T-helper 2 cell (primary cell): ENCODE measurements around the gene NSUN6.
A peak's percentile ranks its signal among the peaks of the same experiment; 100 is the strongest.
"Not testable (repeated sequence)": the region's sequence is repeated elsewhere in the genome, so short reads cannot be mapped to it uniquely, and the experiment has no call there.

ENCODE experiments used
- DNase-seq, 5 experiments: peaks; one replicate each; pipeline versions ENCODE4 v3.0.0 to v3.0.0-alpha.2; 2012 to 2022

Gene NSUN6

DNA sequence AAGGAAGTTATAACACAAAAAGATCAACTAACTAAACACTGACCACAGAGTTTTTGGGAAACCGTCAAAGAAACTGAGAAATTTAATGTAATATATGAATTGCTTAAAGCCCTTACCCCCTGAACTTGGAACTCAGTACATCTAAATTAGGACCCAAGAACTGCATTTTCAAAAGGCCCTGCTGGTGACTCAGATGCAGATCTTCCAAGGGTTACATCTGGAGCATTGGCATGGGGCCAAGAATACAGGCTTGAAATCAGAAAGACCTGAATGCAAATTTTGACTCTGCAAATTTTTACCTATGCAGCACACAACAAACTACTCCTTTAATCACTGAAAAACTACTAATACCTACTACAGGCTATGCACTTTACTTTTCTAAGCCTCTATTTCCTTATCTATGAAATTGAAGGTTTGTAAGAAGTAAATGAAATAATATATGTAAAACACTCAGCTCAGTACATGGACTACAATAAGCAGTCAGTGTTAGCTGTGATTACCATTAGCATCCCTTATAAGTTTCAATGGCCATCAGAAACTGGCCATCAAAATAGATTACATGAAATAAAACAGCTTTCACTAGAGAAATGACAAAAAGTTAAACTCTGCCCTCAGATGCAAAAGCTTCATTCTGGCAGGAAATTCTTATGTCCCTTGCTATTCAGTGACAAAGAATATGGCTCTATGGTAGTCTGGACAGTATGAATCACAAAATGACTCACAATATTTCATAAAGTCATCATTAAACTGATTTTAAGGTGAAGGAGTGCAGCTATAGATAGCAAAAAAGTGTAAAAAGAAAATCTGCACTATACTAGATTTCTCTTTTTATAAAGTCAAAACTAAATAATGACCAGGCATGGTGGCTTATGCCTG is 43.6 kb downstream of the NSUN6 start:
- peak in 1 of 5 experiments; percentile 19 for DNase-seq

DNA sequence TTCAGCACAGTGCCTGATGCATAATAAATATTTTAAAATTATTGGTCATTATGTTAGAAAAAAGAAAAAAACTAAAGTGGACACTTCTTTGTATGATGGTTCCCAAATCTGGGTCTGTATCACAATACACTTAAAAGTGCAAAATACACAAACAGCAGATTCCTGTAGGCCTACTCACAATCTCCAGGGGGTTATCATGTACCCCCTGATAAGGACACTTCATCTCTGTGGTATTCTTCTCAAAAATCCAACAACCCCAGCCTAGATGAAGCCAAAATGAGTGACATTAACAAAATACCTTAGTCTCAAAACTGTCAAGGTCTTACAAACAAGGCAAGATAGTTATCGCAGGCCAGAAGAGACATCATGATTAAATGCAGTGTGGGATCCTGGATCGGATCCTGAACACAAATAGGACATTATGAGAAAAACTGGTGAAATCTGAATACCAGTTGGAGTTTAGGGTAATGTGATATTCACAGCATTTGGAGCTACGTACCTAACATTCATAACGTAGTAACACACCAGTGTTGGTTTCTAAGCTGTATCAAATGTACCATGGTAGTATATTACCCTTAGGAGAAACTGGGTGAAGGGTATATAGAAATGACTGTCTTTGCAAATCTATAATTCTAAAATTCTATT is 45.2 kb downstream of the NSUN6 start:
- no peak for DNase-seq

DNA sequence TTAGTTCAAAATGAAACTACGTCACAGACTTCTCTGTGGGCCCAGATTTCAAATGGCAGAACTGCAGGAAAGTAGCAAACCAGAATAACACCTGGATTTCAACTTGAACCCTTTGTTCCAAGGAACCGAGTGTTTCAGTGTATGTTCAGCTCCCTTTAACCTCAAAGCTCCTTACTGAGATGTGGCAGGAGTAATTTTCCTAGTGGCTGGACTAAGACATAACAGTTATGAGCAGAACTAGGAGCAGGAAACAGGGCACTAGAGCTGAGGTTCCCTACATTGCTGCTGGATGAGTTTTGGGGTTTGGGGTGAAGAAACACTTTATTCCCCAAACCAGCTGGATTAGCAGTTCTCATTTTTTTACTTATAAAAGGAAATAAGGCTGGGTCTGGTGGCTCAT is 50.1 kb downstream of the NSUN6 start:
- no peak for DNase-seq

DNA sequence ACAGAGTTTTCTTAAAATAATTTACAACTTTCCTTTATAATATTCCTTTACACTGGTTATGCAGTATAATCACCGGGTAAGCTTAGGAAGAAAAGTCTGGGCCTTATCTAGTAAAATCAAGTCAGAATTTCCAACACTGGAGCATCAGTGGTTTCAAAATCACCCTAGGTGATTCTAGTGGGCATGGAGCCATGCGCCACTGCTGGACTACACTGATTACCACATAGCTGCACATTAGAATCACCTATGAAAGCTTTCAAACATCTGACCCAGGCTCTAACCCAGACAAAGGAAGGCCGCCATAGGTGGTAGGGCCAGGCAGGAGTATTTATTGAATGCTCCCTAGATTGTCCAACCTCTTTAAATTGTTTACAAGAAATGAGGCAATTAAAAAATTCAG is 52.0 kb downstream of the NSUN6 start:
- no peak for DNase-seq

DNA sequence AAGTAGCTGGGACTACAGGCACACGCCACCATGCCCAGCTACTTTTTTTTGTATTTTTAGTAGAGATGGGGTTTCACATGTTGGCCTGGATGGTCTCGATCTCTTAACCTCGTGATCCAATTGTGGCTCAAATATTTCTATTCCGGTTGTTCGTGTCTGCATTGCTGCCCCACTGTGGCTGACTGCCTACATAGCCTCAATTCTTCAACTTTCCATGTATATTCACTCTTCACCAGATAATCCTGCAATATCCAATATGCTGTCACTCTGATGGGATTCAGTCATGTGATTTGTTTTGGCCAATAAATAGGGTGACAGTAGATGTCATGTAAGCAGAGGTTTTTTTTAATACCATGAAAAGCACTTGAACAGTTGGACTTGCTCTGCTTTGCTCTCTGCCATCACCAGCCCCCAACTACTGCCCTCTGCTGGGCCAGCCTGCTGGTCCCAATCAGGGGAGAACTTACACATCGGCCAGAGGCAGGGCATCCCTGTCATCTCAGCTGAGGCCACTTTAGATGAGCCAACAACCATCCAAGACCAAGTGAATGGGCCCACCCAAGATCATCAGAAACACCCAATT is 56.7 kb downstream of the NSUN6 start:
- peak in 1 of 5 experiments; percentile 13 for DNase-seq

DNA sequence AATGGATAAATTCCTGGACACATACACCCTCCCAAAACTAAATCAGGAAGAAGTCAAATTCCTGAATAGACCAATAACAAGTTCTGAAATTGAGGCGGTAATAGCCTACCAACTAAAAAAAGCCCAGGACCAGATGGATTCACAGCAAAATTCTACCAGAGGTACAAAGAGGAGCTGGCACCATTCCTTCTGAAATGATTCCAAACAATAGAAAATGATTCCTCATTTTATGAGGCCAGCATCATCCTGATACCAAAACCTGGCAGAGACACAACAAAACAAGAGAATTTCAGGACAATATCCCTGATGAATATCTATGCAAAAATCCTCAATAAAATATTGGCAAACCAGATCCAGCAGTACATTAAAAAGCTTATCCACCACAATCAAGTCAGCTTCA is 60.2 kb downstream of the NSUN6 start:
- DNase-seq, result not testable (repeated sequence)

DNA sequence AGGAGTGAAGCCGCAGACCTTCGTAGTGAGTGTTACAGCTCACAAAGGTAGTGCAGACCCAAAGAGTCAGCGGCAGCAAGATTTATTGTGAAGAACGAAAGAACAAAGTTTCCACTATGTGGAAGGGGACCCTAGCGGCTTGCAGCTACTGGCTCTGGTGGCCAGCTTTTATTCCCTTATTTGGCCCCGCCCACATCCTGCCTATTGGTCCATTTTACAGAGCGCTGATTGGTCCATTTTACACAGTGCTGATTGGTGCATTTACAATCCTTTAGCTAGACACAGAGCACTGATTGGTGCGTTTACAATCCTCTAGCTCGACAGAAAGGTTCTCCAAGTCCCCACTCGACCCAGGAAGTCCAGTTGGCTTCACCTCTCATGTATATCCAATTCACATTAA is 64.8 kb downstream of the NSUN6 start:
- DNase-seq, result not testable (repeated sequence)

DNA sequence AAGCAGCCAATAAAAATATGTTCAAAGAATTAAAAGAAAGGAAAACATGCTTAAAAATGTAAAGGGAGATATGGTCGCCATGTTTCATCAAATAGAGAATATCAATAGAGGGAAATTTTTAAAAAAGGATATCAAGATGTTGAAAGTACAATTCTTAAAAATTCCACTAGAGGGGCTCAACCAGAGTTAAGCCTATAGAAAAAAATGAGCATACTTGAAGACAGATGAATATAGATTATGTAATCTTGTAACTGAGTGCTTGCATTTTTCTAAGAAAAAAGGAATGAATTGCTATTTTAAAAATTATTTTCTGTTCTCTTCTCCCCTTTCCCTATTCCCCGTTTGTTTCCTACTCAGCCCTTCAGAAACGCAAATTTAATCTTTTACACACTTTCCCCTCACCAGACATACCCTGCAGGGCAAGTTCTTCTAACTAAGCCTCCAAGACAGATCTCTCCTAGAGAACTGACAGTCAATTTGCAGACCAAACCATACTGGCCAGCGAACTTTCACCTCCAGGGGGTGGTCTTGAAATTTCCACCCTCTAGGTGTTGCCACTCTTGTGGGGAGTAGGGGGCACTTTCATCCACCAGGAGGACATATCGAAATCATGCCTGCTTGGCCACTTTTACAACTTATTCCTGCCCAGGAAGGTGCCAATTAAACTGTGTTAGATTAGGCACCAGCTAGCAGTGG is 67.7 kb downstream of the NSUN6 start:
- peak in 1 of 5 experiments; percentile 15 for DNase-seq

DNA sequence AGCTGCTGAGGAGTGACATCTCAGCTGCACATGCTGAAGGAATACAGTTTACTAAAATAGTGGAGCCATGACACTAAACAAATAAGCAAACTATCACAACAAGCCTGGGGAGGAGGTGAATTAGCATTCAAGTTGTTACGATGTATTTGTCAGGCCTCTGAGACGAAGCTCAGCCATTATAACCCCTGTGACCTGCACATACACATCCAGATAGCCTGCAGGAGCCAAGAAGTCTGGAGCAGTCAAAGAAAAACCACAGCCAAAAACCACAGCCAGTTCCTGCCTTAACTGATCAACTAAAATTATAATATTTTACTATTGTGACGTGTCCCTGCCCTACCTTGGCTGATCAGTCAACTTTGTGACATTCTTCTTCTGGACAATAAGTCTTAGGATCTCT is 68.6 kb downstream of the NSUN6 start:
- DNase-seq, result peak in 1 of 5 experiments; percentile 80

DNA sequence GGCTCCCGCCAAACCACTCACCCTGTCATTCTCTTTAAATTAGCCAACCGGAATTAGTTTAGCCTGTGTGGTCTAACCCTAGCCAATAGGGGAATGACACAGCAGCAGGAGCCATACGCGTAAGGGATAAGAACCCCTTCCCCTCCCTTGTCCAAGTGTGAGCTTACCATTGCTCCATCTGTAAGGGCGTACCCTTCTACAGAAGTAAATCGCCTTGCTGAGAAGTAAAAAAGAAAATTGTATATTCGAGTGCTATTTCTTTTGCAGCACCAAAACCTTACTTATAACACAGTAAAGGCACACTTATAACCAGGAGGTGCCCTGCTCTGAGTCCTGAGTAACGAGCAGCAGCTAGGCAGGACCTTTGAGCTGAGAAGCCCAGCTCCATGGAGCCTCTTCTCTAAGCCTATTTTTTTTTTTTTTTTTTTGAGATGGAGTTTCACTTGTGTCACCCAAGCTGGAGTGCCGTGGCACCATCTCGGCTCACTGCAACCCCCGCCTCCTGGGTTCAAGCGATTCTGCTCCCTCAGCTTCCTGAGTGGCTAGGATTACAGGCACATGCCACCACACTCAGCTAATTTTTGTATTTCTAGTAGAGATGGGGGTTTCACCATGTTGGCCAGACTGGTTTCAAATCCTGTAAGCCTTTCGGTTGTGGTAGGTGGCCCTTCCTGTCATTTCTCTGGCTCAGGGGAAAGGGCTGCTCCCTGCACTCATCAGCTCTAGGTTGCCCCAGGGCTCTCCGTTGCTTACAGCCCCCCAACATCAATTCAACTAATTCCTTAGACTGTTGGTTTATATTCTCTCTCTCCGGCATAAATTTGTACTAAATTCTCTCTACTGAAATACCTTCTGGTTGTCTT is 73.3 kb downstream of the NSUN6 start:
- DNase-seq, result no peak

DNA sequence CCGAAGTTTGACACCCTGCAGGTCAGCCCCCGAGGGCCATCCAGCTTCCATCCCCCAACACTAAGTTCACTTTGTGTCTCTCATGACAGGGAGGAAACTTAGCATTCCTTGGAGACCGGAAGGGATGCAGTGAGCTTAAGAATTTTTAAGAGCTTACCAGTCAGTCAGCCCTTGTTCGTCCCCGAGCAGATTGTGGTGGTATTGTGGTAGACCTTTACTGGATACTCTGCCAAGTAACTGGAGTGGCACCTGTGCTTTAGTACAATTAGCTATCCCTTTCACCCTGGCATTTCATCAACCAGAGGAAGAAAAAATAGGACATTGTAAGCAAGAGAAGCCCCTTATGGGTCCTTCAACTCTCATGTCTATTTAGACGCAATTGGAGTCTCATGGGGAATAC is 74.8 kb downstream of the NSUN6 start:
- no peak for DNase-seq

DNA sequence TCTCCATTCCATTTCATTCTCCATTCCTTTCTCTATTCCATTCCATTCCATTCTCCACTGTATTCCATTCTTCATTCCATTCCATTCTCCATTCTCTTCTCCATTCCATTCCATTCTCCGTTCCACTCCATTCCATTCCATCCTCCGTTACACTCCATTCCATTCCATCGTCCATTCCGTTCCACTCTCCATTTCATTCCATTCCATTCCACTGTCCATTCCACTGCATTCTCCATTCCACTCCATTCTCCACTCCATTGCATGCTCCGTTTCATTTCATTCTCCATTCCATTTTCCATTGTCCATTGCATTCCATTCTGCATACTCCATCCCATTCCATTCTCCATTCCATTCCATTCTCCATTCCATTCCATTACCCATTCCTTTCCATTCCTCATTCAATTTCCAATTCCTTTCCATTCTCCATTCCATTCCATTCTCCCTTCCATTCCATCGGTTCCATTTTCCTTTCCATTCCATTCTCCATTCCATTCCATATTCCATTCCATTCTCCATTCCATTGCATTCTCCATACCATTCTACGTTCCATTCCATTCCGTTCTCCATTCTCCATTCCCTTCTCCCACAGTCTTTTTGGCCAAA is 78.3 kb downstream of the NSUN6 start:
- DNase-seq, result no peak

DNA sequence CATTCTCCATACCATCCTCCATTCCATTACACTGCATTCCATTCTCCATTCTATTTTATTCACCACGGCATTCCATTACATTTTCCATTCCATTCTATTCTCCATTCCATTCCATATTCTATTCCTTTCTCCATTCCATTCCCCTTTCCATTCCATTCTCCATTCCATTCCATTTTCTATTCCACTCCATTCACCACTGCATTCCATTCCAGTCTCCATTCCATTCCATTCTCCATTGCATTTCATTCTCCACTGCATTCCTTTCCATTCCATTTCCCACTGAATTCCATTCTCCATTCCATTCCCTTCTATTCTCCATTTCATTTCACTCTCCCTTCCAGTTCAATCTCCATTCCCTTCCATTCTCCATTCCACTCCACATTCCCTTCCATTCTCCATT is 79.6 kb downstream of the NSUN6 start:
- DNase-seq, result no peak

DNA sequence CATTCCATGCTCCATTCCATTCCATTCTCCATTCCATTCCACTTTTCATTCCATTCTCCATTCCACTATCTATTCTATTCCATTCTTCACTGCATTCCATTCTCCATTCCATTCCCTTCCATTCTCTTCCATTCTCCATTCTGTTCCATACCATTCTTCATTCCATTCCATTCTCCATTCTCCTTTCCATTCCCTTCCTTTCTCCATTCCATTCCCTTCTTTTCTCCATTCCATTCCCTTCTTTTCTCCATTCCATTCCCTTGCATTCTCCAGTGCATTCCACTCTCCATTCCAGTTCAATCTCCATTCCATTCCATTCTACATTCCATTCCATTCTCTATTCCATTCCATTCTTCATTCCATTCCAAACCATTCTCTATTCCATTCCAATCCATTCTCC is 80.3 kb downstream of the NSUN6 start:
- DNase-seq, result no peak

DNA sequence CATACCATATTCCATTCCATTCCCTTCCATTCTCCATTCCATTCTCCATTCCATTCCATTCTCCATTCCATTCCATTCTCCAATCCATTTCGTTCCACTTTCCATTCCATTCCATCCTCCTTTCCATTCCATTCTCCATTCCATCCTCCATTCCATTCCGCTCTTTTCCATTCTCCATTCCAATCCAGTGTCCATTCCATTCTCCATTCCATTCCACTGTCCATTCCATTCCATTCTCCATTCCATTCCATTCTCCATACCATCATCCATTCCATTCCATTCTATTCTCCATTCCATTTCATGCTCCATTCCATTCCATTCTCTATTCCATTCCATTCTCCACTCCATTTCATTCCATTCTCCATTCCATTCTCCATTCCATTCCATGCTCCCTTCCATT is 81.0 kb downstream of the NSUN6 start:
- not testable (repeated sequence) for DNase-seq

DNA sequence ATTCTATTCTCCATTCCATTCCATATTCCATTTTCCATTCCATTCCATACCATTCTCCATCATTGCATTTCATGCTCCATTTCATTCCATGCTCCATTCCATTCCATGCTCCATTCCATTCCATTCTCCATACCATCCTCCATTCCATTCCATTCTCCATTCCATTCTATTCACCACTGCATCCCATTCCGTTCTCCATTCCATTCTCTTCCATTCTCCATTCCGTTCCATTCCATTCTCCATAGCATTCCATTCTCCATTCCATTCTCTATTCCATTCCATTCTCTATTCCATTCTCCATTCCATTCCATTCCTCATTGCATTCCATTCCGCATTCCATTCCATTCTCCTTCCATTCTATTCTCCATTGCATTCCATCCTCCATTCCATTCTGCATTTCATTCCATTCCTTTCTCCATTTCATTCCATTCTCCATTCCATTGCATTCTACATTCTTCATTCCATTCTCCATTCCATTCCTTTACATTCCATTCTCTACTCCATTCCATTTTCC is 84.0 kb downstream of the NSUN6 start:
- no peak for DNase-seq

DNA sequence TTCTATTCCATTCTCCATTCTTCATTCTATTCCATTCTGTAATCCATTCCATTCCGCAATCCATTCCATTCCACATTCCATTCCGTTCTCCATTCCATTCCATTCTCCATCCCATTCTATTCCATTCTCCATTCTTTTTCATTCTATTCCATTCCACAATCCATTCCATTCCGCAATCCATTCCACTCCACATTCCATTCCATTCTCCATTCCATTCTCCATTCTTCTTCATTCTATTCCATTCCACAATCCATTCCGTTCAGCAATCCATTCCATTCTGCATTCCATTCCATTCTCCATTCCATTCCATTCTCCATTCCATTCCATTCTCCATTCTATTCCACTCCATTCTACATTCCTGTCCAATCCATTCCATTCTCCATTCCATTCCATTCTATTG is 85.2 kb downstream of the NSUN6 start:
- DNase-seq, result no peak

DNA sequence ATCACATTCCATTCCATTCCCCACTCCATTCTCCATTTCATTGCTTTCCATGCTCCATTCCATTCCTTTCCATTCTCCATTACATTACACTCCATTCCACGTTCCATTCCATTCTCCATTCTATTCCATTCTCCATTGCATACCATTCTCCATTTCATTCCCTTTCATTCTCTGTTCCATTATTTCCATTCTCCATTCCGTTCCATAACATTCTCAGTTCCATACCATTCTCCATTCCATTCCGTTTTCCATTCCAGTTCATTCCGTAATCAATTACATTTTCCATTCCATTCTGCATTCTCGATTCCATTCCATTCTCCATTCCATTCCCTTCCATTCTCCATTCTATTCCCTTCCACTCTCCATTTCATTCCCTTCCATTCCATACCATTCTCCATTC is 86.4 kb downstream of the NSUN6 start:
- DNase-seq, result no peak

DNA sequence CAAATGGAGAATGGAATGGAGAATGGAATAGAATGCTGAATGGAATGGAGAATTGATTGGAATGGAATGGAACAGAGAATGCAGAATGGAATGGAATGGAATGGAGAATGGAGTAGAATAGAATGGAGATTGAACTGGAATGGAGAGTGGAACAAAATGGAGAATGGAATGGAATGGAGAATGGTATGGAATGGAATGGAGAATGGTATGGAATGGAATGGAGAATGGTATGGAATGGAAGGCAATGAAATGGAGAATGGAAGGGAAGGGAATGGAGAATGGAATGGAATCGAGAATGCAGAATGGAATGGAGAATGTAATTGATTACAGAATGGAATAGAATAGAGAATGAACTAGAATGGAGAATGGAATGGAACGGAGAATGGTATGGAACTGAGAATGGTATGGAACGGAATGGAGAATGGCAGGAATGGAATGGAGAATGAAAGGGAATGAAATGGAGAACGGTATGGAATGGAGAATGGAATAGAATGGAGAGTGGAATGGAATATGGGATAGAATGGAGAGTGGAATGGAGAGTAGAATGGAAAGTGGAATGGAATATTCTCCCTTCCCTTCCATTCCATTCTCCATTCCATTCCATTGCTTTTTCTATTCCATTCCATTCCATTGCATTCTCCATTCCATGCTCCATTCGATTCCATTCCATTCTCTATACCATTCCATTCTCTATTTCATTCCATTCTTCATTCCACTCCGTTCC is 88.2 kb downstream of the NSUN6 start:
- no peak for DNase-seq

DNA sequence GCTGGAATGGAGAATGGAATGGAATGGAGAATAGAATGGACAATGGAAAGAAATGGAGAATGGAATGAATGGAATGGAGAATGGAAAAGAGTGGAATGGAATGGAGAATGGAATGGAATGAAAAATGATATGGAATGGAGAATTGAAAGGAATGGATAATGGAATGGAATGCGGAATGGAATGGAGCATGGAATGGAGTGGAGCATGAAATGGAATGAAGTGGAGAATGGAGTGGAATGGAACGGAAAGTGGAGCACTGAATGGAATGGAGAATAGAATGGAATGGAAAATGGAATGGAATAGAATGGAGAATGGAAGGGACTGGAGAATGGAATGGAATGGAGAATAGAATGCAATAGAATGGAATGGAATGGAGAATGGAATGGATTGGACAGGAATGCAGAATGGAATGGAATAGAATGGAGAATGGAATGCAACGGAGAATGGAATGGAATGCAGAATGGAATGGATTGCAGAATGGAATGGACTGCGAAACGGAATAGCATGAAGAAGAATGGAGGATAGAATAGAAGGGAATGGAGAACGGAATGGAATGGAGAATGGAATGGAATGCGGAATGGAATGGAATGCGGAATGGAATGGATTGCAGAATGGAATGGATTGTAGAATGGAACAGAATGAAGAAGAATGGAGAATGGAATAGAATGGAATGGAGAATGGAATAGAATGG is 89.4 kb downstream of the NSUN6 start:
- DNase-seq, result no peak
